B cell (primary cell): ENCODE data around the gene NADSYN1.

Source experiments
- EZH2 ChIP-seq: IDR thresholded peaks from 2 replicates; pipeline ENCODE4 v1.6.1; 2012; ENCODE audit warnings: borderline replicate concordance, low read depth, mild to moderate bottlenecking, moderate library complexity, low read length; ENCODE audit not compliant: insufficient read depth, poor library complexity, severe bottlenecking
- TF ChIP-seq, protein P1 (sequence below): fragments of 200-600 bp; IDR thresholded peaks from one replicate; pipeline ENCODE4 v1.8.0; 2022; ENCODE audit warnings: antibody characterized with exemption, mild to moderate bottlenecking

DNA sequence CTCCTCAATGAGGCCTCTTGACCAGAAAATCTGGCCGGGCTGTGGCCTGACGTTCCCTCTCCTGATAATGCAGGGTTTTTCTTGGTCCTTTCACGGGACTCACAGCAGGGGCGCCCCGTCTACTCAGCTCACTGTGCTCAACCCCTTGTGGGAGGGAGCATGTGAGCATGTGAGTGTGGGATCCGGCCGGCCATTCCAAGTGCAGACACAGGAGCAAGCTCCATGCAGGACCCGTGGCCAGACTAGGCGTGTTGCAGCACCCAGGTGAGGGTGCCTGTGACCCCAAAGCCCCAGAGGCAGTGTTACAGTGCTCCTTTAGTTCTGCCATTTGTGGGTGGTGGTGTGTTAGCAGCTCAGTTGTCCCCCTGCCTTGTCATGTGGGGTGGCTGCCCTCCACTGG lies 22.8 kb upstream of the NADSYN1 start:
- TF ChIP-seq, protein P1, sequence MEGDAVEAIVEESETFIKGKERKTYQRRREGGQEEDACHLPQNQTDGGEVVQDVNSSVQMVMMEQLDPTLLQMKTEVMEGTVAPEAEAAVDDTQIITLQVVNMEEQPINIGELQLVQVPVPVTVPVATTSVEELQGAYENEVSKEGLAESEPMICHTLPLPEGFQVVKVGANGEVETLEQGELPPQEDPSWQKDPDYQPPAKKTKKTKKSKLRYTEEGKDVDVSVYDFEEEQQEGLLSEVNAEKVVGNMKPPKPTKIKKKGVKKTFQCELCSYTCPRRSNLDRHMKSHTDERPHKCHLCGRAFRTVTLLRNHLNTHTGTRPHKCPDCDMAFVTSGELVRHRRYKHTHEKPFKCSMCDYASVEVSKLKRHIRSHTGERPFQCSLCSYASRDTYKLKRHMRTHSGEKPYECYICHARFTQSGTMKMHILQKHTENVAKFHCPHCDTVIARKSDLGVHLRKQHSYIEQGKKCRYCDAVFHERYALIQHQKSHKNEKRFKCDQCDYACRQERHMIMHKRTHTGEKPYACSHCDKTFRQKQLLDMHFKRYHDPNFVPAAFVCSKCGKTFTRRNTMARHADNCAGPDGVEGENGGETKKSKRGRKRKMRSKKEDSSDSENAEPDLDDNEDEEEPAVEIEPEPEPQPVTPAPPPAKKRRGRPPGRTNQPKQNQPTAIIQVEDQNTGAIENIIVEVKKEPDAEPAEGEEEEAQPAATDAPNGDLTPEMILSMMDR, result no peak
- TF ChIP-seq EZH2, result no peak
